8988T (cell line): ENCODE data around the gene ATP2B3.

ENCODE experiments used
- DNase-seq: peaks from one replicate; pipeline ENCODE4 v3.0.0; 2011

Gene ATP2B3

GRCh38 chrX:153490217-153490930, 27.1 kb upstream of the ATP2B3 start:
- DNase-seq = no peak

GRCh38 chrX:153491351-153491914, 26.0 kb upstream of the ATP2B3 start:
- no peak for DNase-seq

- DNase-seq = no peak
Observed at GRCh38 chrX:153491918-153492317, 25.5 kb upstream of the ATP2B3 start.

GRCh38 chrX:153492543-153492942, 24.9 kb upstream of the ATP2B3 start:
- no peak for DNase-seq

GRCh38 chrX:153493085-153493484, 24.4 kb upstream of the ATP2B3 start:
- DNase-seq = no peak

- no peak for DNase-seq
Observed at GRCh38 chrX:153494061-153494460, 23.4 kb upstream of the ATP2B3 start.

- no peak for DNase-seq
Observed at GRCh38 chrX:153494541-153495361, 22.7 kb upstream of the ATP2B3 start, which contains the start of gene BGN. BGN (plus strand) TSS chrX:153494980; CDS start chrX:153504632, 9,652 bp downstream.

GRCh38 chrX:153495362-153495751, 22.1 kb upstream of the ATP2B3 start:
- no peak for DNase-seq

GRCh38 chrX:153495903-153496589, 21.4 kb upstream of the ATP2B3 start:
- DNase-seq = no peak

GRCh38 chrX:153496590-153496959, 20.9 kb upstream of the ATP2B3 start:
- no peak for DNase-seq

GRCh38 chrX:153498453-153498852, 19.0 kb upstream of the ATP2B3 start:
- no peak for DNase-seq

- no peak for DNase-seq
Observed at GRCh38 chrX:153499341-153499740, 18.1 kb upstream of the ATP2B3 start.

GRCh38 chrX:153499876-153500275, 17.6 kb upstream of the ATP2B3 start:
- no peak for DNase-seq

GRCh38 chrX:153500676-153501280, 16.7 kb upstream of the ATP2B3 start:
- DNase-seq = no peak

- no peak for DNase-seq
Observed at GRCh38 chrX:153501530-153501929, 15.9 kb upstream of the ATP2B3 start.

- DNase-seq = no peak
Observed at GRCh38 chrX:153502131-153502530, 15.3 kb upstream of the ATP2B3 start.

- no peak for DNase-seq
Observed at GRCh38 chrX:153502796-153503195, 14.6 kb upstream of the ATP2B3 start.

GRCh38 chrX:153504445-153505016, 12.9 kb upstream of the ATP2B3 start:
- no peak for DNase-seq

GRCh38 chrX:153505361-153505760, 12.1 kb upstream of the ATP2B3 start:
- no peak for DNase-seq

GRCh38 chrX:153507484-153508178, 9.8 kb upstream of the ATP2B3 start:
- DNase-seq = peak; percentile 99

GRCh38 chrX:153509592-153509991, 7.8 kb upstream of the ATP2B3 start:
- no peak for DNase-seq

- no peak for DNase-seq
Observed at GRCh38 chrX:153510383-153510782, 7.1 kb upstream of the ATP2B3 start.
